Tibial artery (tissue), 4 donors: ENCODE data around the gene ALDH1A1.

Experiments used
- DNase-seq, 2 donors: peaks; one replicate each; pipeline ENCODE4 v3.0.0-alpha.2; 2019
- H3K27ac ChIP-seq, 2 donors: fragments of 200-600 bp; sonication (generic) in 1 of 2; 1 replicate in 1 of 2; 2 replicates in 1 of 2; pipeline ENCODE4 v1.5.1; 2018 to 2019; ENCODE audit warnings: mild to moderate bottlenecking in 1 of 2
- H3K27me3 ChIP-seq, 2 donors: fragments of 200-600 bp; sonication (generic) in 1 of 2; one replicate each; pipeline versions ENCODE4 v1.5.1 to v1.6.0; 2016 to 2019
- H3K36me3 ChIP-seq, 3 donors: fragments of 200-600 bp; sonication (generic) in 2 of 3; one replicate each; pipeline ENCODE4 v1.5.1; 2016 to 2019; ENCODE audit warnings: mild to moderate bottlenecking in 2 of 3
- H3K4me1 ChIP-seq, 4 donors: fragments of 200-600 bp; sonication (generic) in 2 of 4; 1 replicate in 3 of 4; 2 replicates in 1 of 4; pipeline ENCODE4 v1.5.1; 2016 to 2019
- H3K4me3 ChIP-seq, 2 donors: fragments of 200-600 bp; sonication (generic) in 1 of 2; 1 replicate in 1 of 2; 2 replicates in 1 of 2; pipeline ENCODE4 v1.5.1; 2018 to 2019; ENCODE audit warnings: mild to moderate bottlenecking in 2 of 2
- H3K9me3 ChIP-seq, 3 donors: fragments of 200-600 bp; sonication (generic) in 1 of 3; one replicate each; pipeline ENCODE4 v1.5.1; 2016 to 2019
- intact Hi-C: fragments of 100-400 bp; cut with DNase I; formaldehyde crosslinking; loops from one replicate; pipeline ENCODE4 v1.15.0; 2023; ENCODE audit warnings: low total_unique reads
- TF ChIP-seq, protein P1 (sequence below), 2 experiments: fragments of 200-600 bp in 1 of 2; fragments of 450-650 bp in 1 of 2; IDR thresholded peaks; one replicate each; pipeline ENCODE4 v1.5.1; 2017 to 2019; ENCODE audit warnings: antibody characterized with exemption in 2 of 2, mild to moderate bottlenecking in 1 of 2, moderate library complexity in 1 of 2

The ALDH1A1 gene

DNA sequence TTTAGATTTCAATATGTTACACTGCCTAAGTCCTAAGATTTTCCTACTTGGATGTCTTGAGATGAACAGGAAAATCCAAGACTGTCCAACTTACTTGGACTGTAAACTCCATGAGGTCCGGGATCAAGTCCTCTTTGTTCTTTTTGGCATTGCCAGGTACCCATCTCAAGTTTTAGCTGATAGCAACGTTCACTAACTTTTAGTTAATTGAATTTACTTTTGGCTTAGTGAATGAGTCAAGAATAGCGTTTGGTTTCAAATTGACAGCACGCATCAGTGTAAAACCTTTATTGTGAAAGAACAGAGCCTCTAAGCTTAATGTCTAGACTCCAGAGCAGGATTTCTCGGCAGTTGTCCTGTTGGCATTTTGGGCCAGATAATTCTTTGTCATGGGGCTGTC lies 37.2 kb downstream of the ALDH1A1 start:
- Histone ChIP-seq H3K27me3 (no peaks in the 10 kb centered on the region), H3K9me3 (no peaks in the 10 kb centered on the region), H3K36me3 (peaks cover 0 to 13% (median 0%) of the 10 kb centered on the region in 3 donors), H3K27ac (no peak overlapping the region), H3K4me1 (peaks cover 0 to 9% (median 6%) of the 10 kb centered on the region in 4 donors), H3K4me3 (no peak overlapping the region)
- DNase-seq, result no peak
- TF ChIP-seq, protein P1, sequence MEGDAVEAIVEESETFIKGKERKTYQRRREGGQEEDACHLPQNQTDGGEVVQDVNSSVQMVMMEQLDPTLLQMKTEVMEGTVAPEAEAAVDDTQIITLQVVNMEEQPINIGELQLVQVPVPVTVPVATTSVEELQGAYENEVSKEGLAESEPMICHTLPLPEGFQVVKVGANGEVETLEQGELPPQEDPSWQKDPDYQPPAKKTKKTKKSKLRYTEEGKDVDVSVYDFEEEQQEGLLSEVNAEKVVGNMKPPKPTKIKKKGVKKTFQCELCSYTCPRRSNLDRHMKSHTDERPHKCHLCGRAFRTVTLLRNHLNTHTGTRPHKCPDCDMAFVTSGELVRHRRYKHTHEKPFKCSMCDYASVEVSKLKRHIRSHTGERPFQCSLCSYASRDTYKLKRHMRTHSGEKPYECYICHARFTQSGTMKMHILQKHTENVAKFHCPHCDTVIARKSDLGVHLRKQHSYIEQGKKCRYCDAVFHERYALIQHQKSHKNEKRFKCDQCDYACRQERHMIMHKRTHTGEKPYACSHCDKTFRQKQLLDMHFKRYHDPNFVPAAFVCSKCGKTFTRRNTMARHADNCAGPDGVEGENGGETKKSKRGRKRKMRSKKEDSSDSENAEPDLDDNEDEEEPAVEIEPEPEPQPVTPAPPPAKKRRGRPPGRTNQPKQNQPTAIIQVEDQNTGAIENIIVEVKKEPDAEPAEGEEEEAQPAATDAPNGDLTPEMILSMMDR (IDR thresholded peaks at IDR 0.05), result no peak
- intact Hi-C loops, result no loop called here

DNA sequence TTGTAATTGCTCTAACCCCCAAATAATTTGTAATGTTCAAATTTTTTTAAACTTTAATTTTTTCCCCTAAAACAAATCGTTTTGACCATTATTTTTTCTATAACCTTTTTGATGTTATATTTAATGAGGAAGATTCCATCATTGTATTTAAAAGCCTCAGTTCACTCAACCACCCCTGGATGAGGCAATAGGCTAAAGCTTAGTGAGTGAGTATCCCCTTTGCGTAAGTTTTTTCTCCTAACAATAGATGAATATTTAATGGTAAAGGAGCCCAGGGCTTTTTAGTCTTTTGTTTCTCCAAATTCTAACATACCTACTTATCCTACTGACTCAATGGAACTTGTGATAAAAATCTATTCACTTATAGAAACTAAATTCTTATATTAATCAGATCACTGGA lies 38.1 kb downstream of the ALDH1A1 start:
- H3K4me1 ChIP-seq, result peaks cover 0 to 9% (median 6%) of the 10 kb centered on the region in 4 donors
- H3K27me3 ChIP-seq, result no peaks in the 10 kb centered on the region
- no peak overlapping the region for H3K4me3 ChIP-seq
- no peaks in the 10 kb centered on the region for H3K9me3 ChIP-seq
- intact Hi-C loops, result no loop called here
- H3K27ac ChIP-seq, result no peak overlapping the region
- no peak for DNase-seq
- peaks cover 0 to 13% (median 0%) of the 10 kb centered on the region in 3 donors for H3K36me3 ChIP-seq
- TF ChIP-seq, protein P1 (IDR thresholded peaks at IDR 0.05), result no peak

DNA sequence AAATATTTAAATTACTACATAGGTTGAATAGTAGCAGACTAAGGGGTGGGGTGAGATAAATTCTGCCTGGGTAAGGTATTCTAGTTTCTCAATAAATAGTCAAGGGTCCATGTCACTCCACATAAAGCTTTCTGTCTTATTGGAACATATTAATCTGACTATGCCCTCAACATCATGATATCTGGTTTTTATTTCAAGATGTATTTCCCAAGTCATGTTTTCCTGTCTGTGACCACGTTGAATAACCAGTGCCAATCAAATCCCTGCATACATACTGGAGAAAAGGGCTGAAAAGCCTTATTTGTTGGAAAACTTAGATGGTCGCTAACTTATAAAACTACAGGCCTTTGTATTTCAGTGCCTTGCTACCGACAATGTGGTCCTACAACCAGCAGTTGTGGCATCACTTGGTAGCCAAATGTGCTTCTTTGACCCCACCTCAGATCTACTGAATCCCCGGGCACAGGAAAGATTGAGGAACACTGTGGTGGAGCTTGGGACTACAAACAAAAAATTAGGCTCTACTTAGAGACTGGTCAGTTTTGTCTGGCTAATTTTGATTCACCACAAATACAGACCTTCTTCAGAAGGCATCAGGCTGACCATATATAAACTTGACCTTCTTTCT lies 39.4 kb downstream of the ALDH1A1 start:
- Histone ChIP-seq H3K27me3 (no peaks in the 10 kb centered on the region), H3K4me3 (no peak overlapping the region), H3K36me3 (peaks cover 0 to 18% (median 0%) of the 10 kb centered on the region in 3 donors), H3K27ac (peak overlapping the region; percentile 52 to 60), H3K4me1 (peaks cover 0 to 9% (median 6%) of the 10 kb centered on the region in 4 donors), H3K9me3 (no peaks in the 10 kb centered on the region)
- intact Hi-C loops, result no loop called here
- no peak for DNase-seq
- TF ChIP-seq, protein P1 (IDR thresholded peaks at IDR 0.05), result no peak

DNA sequence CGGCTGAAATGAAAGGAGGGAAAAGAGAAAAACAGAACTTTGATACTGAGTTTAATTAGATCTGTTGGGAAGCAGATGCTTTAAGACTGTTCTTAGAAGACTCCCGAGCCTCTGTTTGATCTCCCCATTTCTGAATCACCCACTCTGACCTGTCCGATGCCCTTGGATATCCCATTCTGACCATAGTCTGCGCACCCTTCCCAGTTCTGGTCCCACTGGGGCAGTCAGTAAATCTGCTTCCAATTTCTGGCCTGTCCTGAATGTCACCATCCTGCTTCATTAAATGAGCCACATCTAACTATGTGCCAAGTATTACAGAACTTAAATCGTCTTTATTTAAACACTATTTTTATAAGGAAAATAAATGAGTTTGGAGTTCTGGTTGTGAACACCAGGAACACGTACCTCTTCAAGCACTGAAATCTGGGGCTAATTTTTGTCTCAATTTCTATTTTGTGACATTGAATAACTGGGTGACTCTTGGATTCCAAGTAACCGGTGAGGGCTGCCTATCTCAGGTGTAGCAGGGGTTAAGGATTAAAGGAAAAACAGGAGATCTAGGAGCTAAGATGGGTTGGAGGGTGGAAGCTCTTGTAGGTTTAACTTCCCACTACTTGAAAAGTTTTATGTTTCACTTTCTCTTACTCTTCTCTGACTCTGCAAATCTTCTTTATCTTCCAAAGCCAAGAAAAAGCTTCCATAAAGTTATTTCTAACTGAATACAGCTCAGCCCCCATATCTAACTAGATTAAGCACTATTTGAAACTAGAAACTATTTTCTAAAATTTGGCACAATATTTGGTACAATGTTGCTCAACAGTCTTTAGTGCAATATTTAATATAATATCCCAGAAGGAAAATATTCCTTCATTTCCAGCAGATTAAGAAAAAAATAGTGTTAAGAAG lies 40.1 kb downstream of the ALDH1A1 start:
- Histone ChIP-seq H3K9me3 (no peaks in the 10 kb centered on the region), H3K27me3 (no peaks in the 10 kb centered on the region), H3K4me3 (peak overlapping the region; percentile 3 to 24), H3K27ac (peak overlapping the region; percentile 52 to 60), H3K4me1 (peaks cover 0 to 9% (median 6%) of the 10 kb centered on the region in 4 donors), H3K36me3 (peaks cover 0 to 18% (median 0%) of the 10 kb centered on the region in 3 donors)
- DNase-seq, result peak in 1 of 2 donors; percentile 19
- intact Hi-C loops, result no loop called here
- TF ChIP-seq, protein P1 (IDR thresholded peaks at IDR 0.05), result no peak

DNA sequence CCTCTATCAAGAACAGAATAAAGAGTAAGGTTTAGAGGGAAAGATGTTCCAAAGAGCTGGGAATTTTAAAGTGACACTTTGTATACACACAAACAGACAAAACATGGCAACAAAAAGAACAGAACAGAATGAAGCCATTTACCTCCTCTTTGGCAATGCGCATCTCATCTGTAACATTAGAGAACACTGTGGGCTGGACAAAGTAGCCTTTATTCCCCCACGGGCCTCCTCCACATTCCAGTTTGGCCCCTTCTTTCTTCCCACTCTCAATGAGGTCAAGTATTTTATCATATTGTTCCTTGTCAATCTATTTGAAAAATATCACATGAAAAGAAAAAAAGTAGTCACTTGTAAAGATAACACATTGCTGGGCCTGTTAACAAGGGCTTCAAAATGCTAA lies 41.0 kb downstream of the ALDH1A1 start:
- no peak overlapping the region for H3K4me3 ChIP-seq
- H3K36me3 ChIP-seq, result peaks cover 0 to 18% (median 0%) of the 10 kb centered on the region in 3 donors
- TF ChIP-seq, protein P1 (IDR thresholded peaks at IDR 0.05), result no peak
- peak overlapping the region in 1 of 2 donors; percentile 60 for H3K27ac ChIP-seq
- H3K4me1 ChIP-seq, result peaks cover 0 to 9% (median 6%) of the 10 kb centered on the region in 4 donors
- no peaks in the 10 kb centered on the region for H3K9me3 ChIP-seq
- intact Hi-C loops, result no loop called here
- no peak for DNase-seq
- H3K27me3 ChIP-seq, result no peaks in the 10 kb centered on the region
